ENCODE data around the gene EDARADD. TPM values are rescaled to one million over a fixed set of nuclear protein-coding genes. Genes with fewer than 3 reads are reported as not detected.
"Not testable (repeated sequence)": the region's sequence is repeated elsewhere in the genome, so short reads cannot be mapped to it uniquely, and the experiment has no call there.

Gene EDARADD
- 1 to 10 TPM in 2 of 5 experiments, under 1 TPM in 3; 0.38 to 6.6 (median 0.73) TPM for total RNA-seq
- not detected for polyA plus RNA-seq
- total RNA-seq: 0.40 reads per million

DNA sequence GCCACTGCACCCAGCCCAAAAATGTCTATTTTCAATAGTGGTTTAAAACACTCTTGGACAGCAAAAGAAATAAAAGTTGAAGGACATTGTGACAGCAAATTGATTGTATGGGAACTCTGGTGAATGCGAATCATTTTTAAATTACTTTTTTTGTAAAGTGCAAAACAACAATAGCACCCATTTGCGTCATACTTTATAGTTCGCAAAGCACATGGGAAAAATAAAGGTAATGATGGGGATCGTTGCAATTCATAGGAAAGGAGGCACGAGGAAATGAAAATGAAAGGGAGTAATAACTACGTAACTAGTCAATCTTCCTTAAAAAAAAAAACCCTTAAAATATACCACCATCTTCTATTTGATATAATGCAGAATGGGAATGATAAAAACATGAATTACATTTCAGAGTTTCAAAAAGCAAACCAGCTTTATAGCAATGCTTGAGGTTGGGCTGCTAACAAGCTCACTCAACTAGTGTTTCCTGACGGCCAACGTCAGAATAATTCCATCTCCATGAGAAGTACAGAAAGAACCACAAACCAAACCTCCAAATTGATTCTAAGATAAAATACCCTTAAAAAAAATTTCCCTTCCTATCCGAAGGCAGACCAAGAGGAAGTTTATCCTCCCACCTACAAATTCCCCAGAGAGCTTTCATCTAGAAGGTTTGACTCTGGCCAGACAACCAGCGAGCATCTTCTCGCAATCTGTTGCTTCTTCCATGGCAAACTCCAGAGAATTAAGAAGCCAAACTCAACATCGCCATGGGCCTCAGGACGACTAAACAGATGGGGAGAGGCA, at the start of gene EDARADD:
Gene EDARADD, plus strand, starts transcription at position 606 of the 801 bp plus-strand sequence. Its CDS starts 159 bp downstream, at position 765.
- no peaks in the 10 kb centered on the region for H3K36me3 ChIP-seq (ENCODE audit: control insufficient read depth in 2 of 3, insufficient read depth in 3 of 3, low read length in 3 of 3)
- ChIA-PET POLR2A (no interaction called here), CTCF (no interaction called here)
- Mint-ChIP-seq H3K27me3 (peaks cover 28 to 71% (median 52%) of the 10 kb centered on the region in 5 donors), H3K36me3 (peaks cover 0 to 8% (median 3%) of the 10 kb centered on the region in 5 donors), H3K4me1 (peaks cover 15 to 34% (median 20%) of the 10 kb centered on the region in 7 donors), H3K4me3 (peak within 1 kb of the TSS; percentile 70 to 96 (median 86)), H3K27ac (peak within 1 kb of the TSS in 1 of 9 donors; percentile 86), H3K9me3 (no peaks in the 10 kb centered on the region)
- H3K27ac ChIP-seq (ENCODE audit: low read depth, low read length): no peak within 1 kb of the TSS
- H3K9me3 ChIP-seq (ENCODE audit: control insufficient read depth in 2 of 3, low read length in 3 of 3): no peaks in the 10 kb centered on the region
- peaks cover 3 to 10% of the 10 kb centered on the region in 2 donors for H3K4me1 ChIP-seq (ENCODE audit: control insufficient read depth in 2 of 2, insufficient read depth in 2 of 2, low read length in 2 of 2)
- peak within 1 kb of the TSS; percentile 70 for H3K4me3 ChIP-seq (ENCODE audit: low read length)
- DNase-seq (no peak), ATAC-seq (no peak)
- peaks cover 0 to 5% of the 10 kb centered on the region in 2 donors for H3K27me3 ChIP-seq (ENCODE audit: control insufficient read depth in 2 of 2, insufficient read depth in 2 of 2, low read length in 2 of 2)
- intact Hi-C loops (cut with micrococcal nuclease): loop anchor here (1.0 to 5.0 kb wide), 5 partner anchors 22 to 253 kb away; partner anchors contain the start of gene ERO1B (in 2 of the 2)

DNA sequence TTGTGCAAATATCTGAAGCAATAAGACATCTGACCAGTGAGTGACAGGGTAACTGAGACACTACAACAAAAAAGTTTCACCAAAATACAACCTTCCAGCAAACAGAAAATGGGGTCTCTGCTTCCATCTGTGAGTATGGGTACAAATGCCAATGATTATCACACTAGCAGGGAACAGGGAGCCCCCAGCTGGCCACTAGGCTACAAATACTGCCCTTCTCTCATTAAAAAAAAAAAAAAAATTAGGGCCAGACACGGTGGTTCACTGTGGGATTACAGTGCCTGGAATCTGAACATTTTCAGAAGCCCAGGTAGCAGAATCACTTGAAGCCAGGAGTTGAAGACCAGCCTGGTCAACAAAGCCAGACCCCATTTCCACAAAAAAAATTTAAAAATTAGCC, 48.4 kb upstream of the EDARADD start:
- H3K4me1 ChIP-seq (ENCODE audit: control insufficient read depth in 2 of 2, insufficient read depth in 2 of 2, low read length in 2 of 2): no peaks in the 10 kb centered on the region
- H3K4me3 Mint-ChIP-seq: no peak overlapping the region
- CTCF ChIA-PET: no interaction called here
- H3K27ac Mint-ChIP-seq: no peak overlapping the region
- ATAC-seq (no peak), DNase-seq (peak in 1 of 9 donors; percentile 2)
- H3K9me3 ChIP-seq (ENCODE audit: control insufficient read depth in 2 of 3, low read length in 3 of 3): no peaks in the 10 kb centered on the region
- H3K4me3 ChIP-seq (ENCODE audit: low read length): no peak overlapping the region
- no peaks in the 10 kb centered on the region for H3K27me3 ChIP-seq (ENCODE audit: control insufficient read depth in 2 of 2, insufficient read depth in 2 of 2, low read length in 2 of 2)
- peaks cover 10 to 24% (median 18%) of the 10 kb centered on the region in 5 donors for H3K27me3 Mint-ChIP-seq
- peaks cover 0 to 2% (median 0%) of the 10 kb centered on the region in 11 donors for H3K9me3 Mint-ChIP-seq
- peaks cover 0 to 5% (median 0%) of the 10 kb centered on the region in 7 donors for H3K4me1 Mint-ChIP-seq
- H3K36me3 Mint-ChIP-seq: no peaks in the 10 kb centered on the region
- intact Hi-C loops (cut with micrococcal nuclease): loop anchor here in 1 of 2 donors (1.0 kb wide), 1 partner anchor 236 kb away; no protein-coding TSS in a partner anchor
- H3K27ac ChIP-seq (ENCODE audit: low read depth, low read length): no peak overlapping the region
- no peaks in the 10 kb centered on the region for H3K36me3 ChIP-seq (ENCODE audit: control insufficient read depth in 2 of 3, insufficient read depth in 3 of 3, low read length in 3 of 3)
- POLR2A ChIA-PET: no interaction called here

DNA sequence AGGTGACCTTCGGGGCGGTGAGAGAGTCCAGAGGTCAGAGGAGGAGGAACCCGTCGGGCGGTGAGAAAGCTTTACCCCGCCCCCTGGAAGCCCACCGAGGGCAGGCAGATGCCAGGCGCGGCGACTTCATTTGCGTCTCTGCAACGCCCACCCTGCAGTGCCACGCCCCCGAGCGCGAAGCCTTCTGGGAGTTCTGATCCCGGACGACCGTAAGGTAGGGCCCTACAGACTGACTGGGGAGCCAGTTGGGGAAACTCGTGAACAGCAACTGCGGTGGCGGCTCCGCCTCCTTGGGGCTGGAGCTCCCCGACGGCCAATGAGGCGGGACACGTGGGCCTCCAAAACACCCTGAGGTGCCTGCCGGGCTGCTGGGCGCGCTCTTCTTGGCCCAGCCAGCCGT, 46.0 kb upstream of the EDARADD start:
- ATAC-seq: no peak
- POLR2A ChIA-PET: no interaction called here
- peaks cover 0 to 2% (median 0%) of the 10 kb centered on the region in 11 donors for H3K9me3 Mint-ChIP-seq
- no peak overlapping the region for H3K27ac ChIP-seq (ENCODE audit: low read depth, low read length)
- peaks cover 0 to 5% (median 0%) of the 10 kb centered on the region in 7 donors for H3K4me1 Mint-ChIP-seq
- no peak overlapping the region for H3K4me3 ChIP-seq (ENCODE audit: low read length)
- no peaks in the 10 kb centered on the region for H3K4me1 ChIP-seq (ENCODE audit: control insufficient read depth in 2 of 2, insufficient read depth in 2 of 2, low read length in 2 of 2)
- CTCF ChIA-PET: no interaction called here
- no peaks in the 10 kb centered on the region for H3K27me3 ChIP-seq (ENCODE audit: control insufficient read depth in 2 of 2, insufficient read depth in 2 of 2, low read length in 2 of 2)
- no peaks in the 10 kb centered on the region for H3K9me3 ChIP-seq (ENCODE audit: control insufficient read depth in 2 of 3, low read length in 3 of 3)
- H3K36me3 ChIP-seq (ENCODE audit: control insufficient read depth in 2 of 3, insufficient read depth in 3 of 3, low read length in 3 of 3): no peaks in the 10 kb centered on the region
- H3K36me3 Mint-ChIP-seq: no peaks in the 10 kb centered on the region
- H3K27me3 Mint-ChIP-seq: peaks cover 12 to 27% (median 22%) of the 10 kb centered on the region in 5 donors
- intact Hi-C loops (cut with micrococcal nuclease): no loop called here
- H3K4me3 Mint-ChIP-seq: no peak overlapping the region
- H3K27ac Mint-ChIP-seq: no peak overlapping the region
- no peak for DNase-seq

DNA sequence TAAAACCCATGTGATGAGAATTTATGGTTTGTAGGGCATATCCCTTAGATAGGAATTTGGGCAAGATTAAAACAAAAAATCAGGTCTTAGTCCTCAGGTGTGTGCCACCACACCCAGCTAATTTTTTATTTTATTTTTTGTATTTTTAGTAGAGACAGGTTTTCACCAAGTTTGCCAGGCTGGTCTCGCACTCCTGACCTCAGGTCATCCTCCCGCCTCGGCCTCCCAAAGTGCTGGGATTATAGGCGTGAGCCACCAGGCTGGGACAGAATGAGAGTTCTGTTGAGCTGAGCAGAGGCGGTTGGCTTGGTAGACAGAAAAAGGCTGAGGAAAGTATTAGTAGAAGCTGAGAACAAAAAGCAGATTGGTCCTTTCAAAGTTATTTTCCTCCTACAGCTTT, 43.8 kb upstream of the EDARADD start:
- no peaks in the 10 kb centered on the region for H3K36me3 Mint-ChIP-seq
- peaks cover 12 to 27% (median 22%) of the 10 kb centered on the region in 5 donors for H3K27me3 Mint-ChIP-seq
- POLR2A ChIA-PET: no interaction called here
- no peaks in the 10 kb centered on the region for H3K36me3 ChIP-seq (ENCODE audit: control insufficient read depth in 2 of 3, insufficient read depth in 3 of 3, low read length in 3 of 3)
- DNase-seq (no peak), ATAC-seq (no peak)
- no peak overlapping the region for H3K4me3 ChIP-seq (ENCODE audit: low read length)
- H3K4me1 ChIP-seq (ENCODE audit: control insufficient read depth in 2 of 2, insufficient read depth in 2 of 2, low read length in 2 of 2): no peaks in the 10 kb centered on the region
- no peak overlapping the region for H3K27ac ChIP-seq (ENCODE audit: low read depth, low read length)
- H3K9me3 Mint-ChIP-seq: peaks cover 0 to 2% (median 0%) of the 10 kb centered on the region in 11 donors
- CTCF ChIA-PET: no interaction called here
- H3K4me1 Mint-ChIP-seq: peaks cover 0 to 5% (median 0%) of the 10 kb centered on the region in 7 donors
- H3K9me3 ChIP-seq (ENCODE audit: control insufficient read depth in 2 of 3, low read length in 3 of 3): no peaks in the 10 kb centered on the region
- H3K27me3 ChIP-seq (ENCODE audit: control insufficient read depth in 2 of 2, insufficient read depth in 2 of 2, low read length in 2 of 2): no peaks in the 10 kb centered on the region
- intact Hi-C loops (cut with micrococcal nuclease): no loop called here
- H3K27ac Mint-ChIP-seq: no peak overlapping the region
- no peak overlapping the region for H3K4me3 Mint-ChIP-seq

DNA sequence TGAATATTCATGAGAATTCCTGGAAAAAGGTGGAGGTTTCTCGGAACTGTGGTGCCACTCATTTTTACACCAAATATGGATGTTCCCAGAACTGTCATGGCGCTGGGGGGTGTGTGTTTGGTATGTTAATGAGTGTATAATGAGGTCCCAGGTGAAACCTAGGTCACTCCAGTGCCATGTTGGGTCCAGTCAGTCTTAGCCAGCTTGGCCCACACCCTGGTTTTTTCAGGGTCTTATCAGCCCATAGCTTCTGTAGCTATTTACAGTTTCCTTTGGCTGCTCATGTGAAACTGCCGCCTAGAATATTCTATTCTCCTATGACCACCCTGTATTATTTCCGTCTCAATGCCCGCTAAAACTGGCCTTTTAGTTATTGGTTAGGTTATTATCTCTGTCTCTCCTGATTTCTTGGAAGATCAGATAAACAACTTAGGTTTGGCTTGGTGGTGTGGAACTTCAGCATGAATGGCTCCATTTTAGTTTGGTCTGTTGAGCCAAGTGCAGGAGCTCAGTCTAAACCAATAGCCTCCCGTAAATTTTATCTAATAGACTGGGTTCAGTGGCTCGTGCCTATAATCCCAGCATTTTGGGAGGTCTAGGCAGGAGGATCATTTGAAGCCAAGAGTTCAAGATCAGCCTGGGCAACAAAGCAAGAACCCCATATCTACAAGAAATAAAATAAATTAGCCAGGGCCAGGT, 42.1 kb upstream of the EDARADD start:
- intact Hi-C loops (cut with micrococcal nuclease): no loop called here
- no peaks in the 10 kb centered on the region for H3K27me3 ChIP-seq (ENCODE audit: control insufficient read depth in 2 of 2, insufficient read depth in 2 of 2, low read length in 2 of 2)
- Mint-ChIP-seq H3K27me3 (peaks cover 12 to 27% (median 22%) of the 10 kb centered on the region in 5 donors), H3K4me1 (peaks cover 0 to 5% (median 0%) of the 10 kb centered on the region in 7 donors), H3K4me3 (no peak overlapping the region), H3K36me3 (no peaks in the 10 kb centered on the region), H3K9me3 (peaks cover 0 to 2% (median 0%) of the 10 kb centered on the region in 11 donors), H3K27ac (no peak overlapping the region)
- ChIA-PET POLR2A (no interaction called here), CTCF (no interaction called here)
- H3K4me1 ChIP-seq (ENCODE audit: control insufficient read depth in 2 of 2, insufficient read depth in 2 of 2, low read length in 2 of 2): no peaks in the 10 kb centered on the region
- no peaks in the 10 kb centered on the region for H3K36me3 ChIP-seq (ENCODE audit: control insufficient read depth in 2 of 3, insufficient read depth in 3 of 3, low read length in 3 of 3)
- DNase-seq: no peak
- no peak for ATAC-seq
- H3K27ac ChIP-seq (ENCODE audit: low read depth, low read length): no peak overlapping the region
- no peaks in the 10 kb centered on the region for H3K9me3 ChIP-seq (ENCODE audit: control insufficient read depth in 2 of 3, low read length in 3 of 3)
- H3K4me3 ChIP-seq (ENCODE audit: low read length): no peak overlapping the region

DNA sequence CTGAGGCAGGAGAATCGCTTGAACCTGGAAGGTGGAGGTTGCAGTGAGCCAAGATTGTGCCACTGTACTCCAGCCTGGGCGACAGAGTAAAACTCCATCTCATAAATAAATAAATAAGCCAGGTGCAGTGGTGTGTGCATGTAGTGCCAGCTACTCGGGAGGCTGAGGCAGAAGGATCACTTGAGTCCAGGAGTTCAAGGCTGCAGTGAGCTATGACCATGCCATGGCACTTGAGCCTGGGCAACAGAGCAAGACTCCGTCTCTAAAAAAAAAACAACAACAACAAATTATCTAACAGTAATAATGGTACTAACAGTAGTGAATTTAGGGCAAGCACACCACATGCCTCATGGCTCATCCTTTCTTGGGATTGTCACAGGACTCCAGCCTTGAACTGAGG, 41.3 kb upstream of the EDARADD start:
- H3K27ac ChIP-seq (ENCODE audit: low read depth, low read length); H3K4me3 Mint-ChIP-seq; H3K36me3 Mint-ChIP-seq; CTCF ChIA-PET; H3K27me3 ChIP-seq (ENCODE audit: control insufficient read depth in 2 of 2, insufficient read depth in 2 of 2, low read length in 2 of 2); H3K9me3 ChIP-seq (ENCODE audit: control insufficient read depth in 2 of 3, low read length in 3 of 3); H3K9me3 Mint-ChIP-seq; H3K4me1 Mint-ChIP-seq; POLR2A ChIA-PET; intact Hi-C loops (cut with micrococcal nuclease); H3K4me3 ChIP-seq (ENCODE audit: low read length); H3K27ac Mint-ChIP-seq; ATAC-seq; DNase-seq; H3K36me3 ChIP-seq (ENCODE audit: control insufficient read depth in 2 of 3, insufficient read depth in 3 of 3, low read length in 3 of 3); H3K4me1 ChIP-seq (ENCODE audit: control insufficient read depth in 2 of 2, insufficient read depth in 2 of 2, low read length in 2 of 2): not testable (repeated sequence)
- H3K27me3 Mint-ChIP-seq: peaks cover 13 to 20% (median 17%) of the 10 kb centered on the region in 5 donors
